Bronchial epithelial cell (primary cell): Measurements from ENCODE around the gene SPG21. TPM values are rescaled to one million over a fixed set of nuclear protein-coding genes. Genes with fewer than 3 reads are reported as not detected.

Experiments used
- DNase-seq: peaks from one replicate; pipeline ENCODE4 v3.0.0-alpha.2; 2010; ENCODE audit warnings: low read depth
- FAIRE-seq: peaks from 2 replicates; lab custom pipeline; 2011; peaks lifted over from hg19 to GRCh38; lab: Jason Lieb, UNC
- H3K27me3 ChIP-seq: 2 replicates; pipeline ENCODE4 v1.5.1; 2011; ENCODE audit warnings: low read length; ENCODE audit not compliant: control insufficient read depth, insufficient read depth
- H3K36me3 ChIP-seq: 2 replicates; pipeline ENCODE4 v1.5.1; 2011; ENCODE audit warnings: low read length; ENCODE audit not compliant: control insufficient read depth, insufficient read depth
- H3K4me3 ChIP-seq: 2 replicates; pipeline ENCODE4 v1.5.1; 2011; ENCODE audit warnings: mild to moderate bottlenecking, low read depth, low read length, control low read depth
- total RNA-seq: library from RNA; depleted of rRNA; stranded (reverse); fragments of >200 nt; gene quantifications from 2 replicates; pipeline ENCODE4 v1.2.1, GENCODE V29; 2014
- TF ChIP-seq, protein P1 (sequence below): IDR thresholded peaks from 2 replicates; pipeline ENCODE4 v1.5.1; 2011; ENCODE audit warnings: mild to moderate bottlenecking, moderate library complexity, low read length, control low read depth, inconsistent platforms; ENCODE audit not compliant: insufficient read depth, severe bottlenecking

SPG21 gene
- total RNA-seq, 1 donor from 2014 or later: 95.8 TPM

DNA sequence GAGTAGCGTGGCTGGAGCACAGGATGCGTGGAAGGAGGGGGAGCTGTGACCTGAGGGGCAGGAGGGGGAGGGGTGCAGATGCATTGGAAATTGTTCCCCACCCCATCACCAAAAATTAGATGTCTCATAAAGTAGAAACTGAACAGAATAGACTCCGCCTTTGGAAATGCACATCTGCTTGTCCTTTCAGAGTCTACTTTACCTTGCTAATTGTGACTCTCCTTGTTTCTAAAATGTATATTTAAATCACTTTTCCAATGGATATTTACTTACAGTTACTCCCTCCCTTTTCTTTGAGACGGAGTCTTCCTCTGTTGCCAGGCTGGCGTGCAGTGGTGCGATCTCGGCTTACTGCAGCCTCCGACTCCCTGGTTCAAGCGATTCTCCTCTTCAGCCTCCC is 30.6 kb downstream of the SPG21 start:
- TF ChIP-seq, protein P1, sequence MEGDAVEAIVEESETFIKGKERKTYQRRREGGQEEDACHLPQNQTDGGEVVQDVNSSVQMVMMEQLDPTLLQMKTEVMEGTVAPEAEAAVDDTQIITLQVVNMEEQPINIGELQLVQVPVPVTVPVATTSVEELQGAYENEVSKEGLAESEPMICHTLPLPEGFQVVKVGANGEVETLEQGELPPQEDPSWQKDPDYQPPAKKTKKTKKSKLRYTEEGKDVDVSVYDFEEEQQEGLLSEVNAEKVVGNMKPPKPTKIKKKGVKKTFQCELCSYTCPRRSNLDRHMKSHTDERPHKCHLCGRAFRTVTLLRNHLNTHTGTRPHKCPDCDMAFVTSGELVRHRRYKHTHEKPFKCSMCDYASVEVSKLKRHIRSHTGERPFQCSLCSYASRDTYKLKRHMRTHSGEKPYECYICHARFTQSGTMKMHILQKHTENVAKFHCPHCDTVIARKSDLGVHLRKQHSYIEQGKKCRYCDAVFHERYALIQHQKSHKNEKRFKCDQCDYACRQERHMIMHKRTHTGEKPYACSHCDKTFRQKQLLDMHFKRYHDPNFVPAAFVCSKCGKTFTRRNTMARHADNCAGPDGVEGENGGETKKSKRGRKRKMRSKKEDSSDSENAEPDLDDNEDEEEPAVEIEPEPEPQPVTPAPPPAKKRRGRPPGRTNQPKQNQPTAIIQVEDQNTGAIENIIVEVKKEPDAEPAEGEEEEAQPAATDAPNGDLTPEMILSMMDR: no peak
- FAIRE-seq: no peak
- Histone ChIP-seq H3K36me3 (peaks cover 8% of the 10 kb centered on the region), H3K27me3 (no peaks in the 10 kb centered on the region), H3K4me3 (no peak overlapping the region)
- no peak for DNase-seq

DNA sequence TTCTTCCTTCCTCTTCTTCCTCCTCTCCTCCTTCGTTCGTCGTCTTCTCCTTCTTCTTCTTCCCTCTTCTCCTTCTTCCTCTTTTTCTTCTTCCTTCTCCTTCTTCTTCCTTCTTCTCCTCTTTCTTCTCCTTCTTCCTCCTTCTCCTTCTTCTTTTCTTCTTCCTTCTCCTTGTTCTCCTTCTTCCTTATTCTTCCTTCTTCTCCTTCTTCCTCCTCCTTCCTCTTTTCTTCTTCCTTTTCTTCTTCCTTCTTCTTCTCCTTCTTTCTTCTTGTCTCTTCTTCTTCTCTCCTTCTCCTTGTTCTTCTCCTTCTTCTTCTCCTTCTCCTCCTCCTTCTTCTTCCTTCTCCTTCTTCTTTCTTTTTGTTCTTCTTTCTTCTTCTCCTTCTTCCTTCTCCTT is 35.3 kb downstream of the SPG21 start:
- DNase-seq (no peak), FAIRE-seq (no peak)
- Histone ChIP-seq H3K4me3 (no peak overlapping the region), H3K36me3 (no peaks in the 10 kb centered on the region), H3K27me3 (no peaks in the 10 kb centered on the region)
- TF ChIP-seq, protein P1: no peak

DNA sequence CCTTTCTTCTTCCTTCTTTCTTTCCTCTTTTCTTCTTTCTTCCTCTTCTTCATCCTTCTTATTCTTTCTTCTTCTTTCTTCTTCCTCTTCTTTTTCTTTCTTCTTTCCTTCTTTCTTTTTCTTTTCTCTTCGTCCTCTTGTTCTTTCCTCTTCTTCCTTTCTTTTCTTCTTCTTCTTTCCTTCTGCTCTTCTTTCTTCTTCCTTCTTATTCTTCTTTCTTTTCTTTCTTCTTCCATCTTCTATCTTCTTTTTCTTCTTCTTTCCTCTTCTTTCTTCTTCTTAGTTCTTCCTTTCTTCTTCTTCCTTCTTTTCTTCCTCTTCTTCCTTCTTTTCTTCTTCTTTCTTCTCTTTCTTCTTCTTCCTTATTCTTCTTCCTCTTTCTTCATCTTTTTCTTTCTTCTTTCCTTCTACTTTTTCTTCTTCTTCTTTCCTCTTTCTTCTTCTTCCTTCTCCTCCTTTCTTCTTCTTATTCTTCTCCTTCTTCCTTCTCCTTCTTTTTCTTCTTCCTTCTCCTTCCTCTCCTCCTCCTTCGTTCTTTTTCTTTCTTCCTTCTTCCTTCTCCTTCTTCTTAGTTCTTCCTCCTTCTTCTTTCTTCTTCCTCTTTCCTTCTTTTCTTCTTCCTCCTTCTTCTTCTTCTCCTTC is 37.8 kb downstream of the SPG21 start:
- FAIRE-seq (no peak), DNase-seq (no peak)
- TF ChIP-seq, protein P1: no peak
- H3K27me3 ChIP-seq: no peaks in the 10 kb centered on the region
- no peaks in the 10 kb centered on the region for H3K36me3 ChIP-seq
- H3K4me3 ChIP-seq: no peak overlapping the region

DNA sequence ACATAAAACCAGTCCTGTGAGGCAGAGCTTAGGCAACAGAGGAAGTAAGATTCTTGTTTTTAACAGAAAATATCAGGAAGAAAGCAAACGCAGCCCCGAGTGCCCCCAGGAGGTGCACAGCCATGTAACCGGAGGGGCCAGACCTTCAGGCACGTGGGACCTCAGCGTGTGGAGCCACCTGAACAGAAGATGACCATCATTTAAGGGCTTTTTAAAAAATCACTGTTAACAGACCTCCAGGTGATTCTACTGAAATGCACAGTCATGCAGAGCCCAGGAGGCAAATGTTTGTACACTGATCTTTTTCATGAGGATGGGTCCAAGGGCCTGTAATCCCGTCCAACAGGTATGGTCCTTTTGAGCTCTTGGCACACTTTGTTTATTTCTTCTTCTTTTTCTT is 38.8 kb downstream of the SPG21 start:
- TF ChIP-seq, protein P1: no peak
- H3K27me3 ChIP-seq: no peaks in the 10 kb centered on the region
- no peak overlapping the region for H3K4me3 ChIP-seq
- no peaks in the 10 kb centered on the region for H3K36me3 ChIP-seq
- FAIRE-seq: no peak
- no peak for DNase-seq

DNA sequence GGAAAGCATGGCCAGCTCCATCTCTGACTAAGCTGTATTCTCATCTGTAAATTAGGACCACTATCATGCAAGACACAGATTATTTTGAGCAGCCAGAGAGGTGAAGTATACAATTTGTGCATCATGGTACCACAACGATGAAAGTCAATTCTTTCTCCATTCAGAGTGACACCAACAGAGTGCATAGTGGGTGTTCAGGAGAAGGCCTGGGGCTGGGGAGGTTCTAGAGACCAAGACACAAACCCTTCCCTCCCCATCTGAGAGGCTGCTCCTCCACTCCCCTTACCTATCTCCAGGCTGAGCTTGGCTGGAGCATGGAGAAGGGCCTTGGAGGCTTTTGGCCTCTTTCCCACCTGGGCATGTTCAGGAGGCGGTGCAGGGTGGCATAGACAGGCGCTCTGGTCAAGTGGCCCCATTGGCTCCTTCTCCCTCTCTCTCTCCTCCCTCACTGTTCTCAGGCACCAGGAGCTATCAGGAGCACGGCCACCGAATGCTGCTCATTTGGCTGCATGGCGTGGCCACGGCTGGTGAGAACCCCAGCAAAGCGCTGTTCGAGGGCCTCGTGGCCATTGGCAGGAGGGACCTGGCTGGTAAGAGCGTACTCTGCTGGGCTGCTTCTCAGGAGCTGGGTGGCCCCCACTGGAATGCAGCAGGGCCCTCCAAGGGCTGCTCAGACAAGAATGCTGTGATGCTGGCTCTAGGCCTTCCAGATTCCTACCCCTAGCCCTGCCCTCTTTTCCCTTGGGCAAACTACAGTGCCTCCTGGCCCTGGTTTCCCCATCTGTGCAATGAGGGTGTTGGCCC is 40.1 kb downstream of the SPG21 start:
- TF ChIP-seq, protein P1: no peak
- H3K27me3 ChIP-seq: no peaks in the 10 kb centered on the region
- peak; percentile 18 for FAIRE-seq
- no peak overlapping the region for H3K4me3 ChIP-seq
- no peak for DNase-seq
- no peaks in the 10 kb centered on the region for H3K36me3 ChIP-seq

DNA sequence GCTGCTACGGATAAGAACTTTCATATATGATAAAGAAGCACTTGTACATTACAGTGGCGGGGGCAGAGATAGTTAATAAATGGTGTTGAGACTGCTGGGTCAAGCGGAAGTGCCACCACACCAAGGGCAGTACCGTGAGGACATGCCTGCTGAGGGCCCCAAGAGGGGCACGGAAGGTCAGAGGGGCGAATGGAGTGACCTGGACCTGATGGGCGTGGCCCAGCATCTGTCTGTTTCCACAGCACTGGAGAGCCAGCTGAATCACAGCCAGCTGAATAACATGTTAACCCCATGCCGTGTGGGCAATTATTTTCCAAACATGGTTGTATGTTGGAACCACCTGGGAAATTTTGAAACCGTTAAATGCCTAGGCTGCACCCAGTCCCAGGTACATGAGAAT is 40.8 kb downstream of the SPG21 start:
- Histone ChIP-seq H3K27me3 (no peaks in the 10 kb centered on the region), H3K4me3 (no peak overlapping the region), H3K36me3 (no peaks in the 10 kb centered on the region)
- no peak for DNase-seq
- no peak for FAIRE-seq
- TF ChIP-seq, protein P1: no peak
